Peyer's patch (tissue), 4 donors: ENCODE results near the gene IL1RL2. TPM values are rescaled to one million over a fixed set of nuclear protein-coding genes. Genes with fewer than 3 reads are reported as not detected.

Source experiments
- DNase-seq, 3 donors: peaks; one replicate each; pipeline ENCODE4 v3.0.0-alpha.2; 2017 to 2019
- H3K27ac ChIP-seq, 4 donors: fragments of 200-600 bp; sonication (generic); one replicate each; pipeline ENCODE4 v1.5.1; 2016 to 2019
- H3K27me3 ChIP-seq, 2 donors: fragments of 200-600 bp; sonication (generic); one replicate each; pipeline ENCODE4 v1.5.1; 2019
- H3K36me3 ChIP-seq, 3 donors: fragments of 200-600 bp; sonication (generic); one replicate each; pipeline ENCODE4 v1.5.1; 2016 to 2019
- H3K4me1 ChIP-seq, 4 donors: fragments of 200-600 bp; sonication (generic); one replicate each; pipeline ENCODE4 v1.5.1; 2016 to 2019
- H3K4me3 ChIP-seq, 4 donors: fragments of 200-600 bp; sonication (generic); 1 replicate in 3 of 4; 2 replicates in 1 of 4; pipeline ENCODE4 v1.5.1; 2016 to 2019; ENCODE audit warnings: mild to moderate bottlenecking in 1 of 4
- H3K9me3 ChIP-seq, 4 donors: fragments of 200-600 bp; sonication (generic); one replicate each; pipeline ENCODE4 v1.5.1; 2016 to 2019; ENCODE audit warnings: mild to moderate bottlenecking in 1 of 4
- CTCF ChIP-seq, 6 experiments: fragments of 450-650 bp in 4 of 6; fragments of 200-600 bp in 2 of 6; sonication (generic) in 1 of 6; IDR thresholded peaks; one replicate each; pipeline ENCODE4 v1.5.1; 2017 to 2019; ENCODE audit warnings: antibody characterized with exemption in 6 of 6, mild to moderate bottlenecking in 3 of 6, moderate library complexity in 1 of 6
- POLR2A ChIP-seq, 2 donors: fragments of 450-650 bp; IDR thresholded peaks; one replicate each; pipeline ENCODE4 v1.5.1; 2017; ENCODE audit warnings: antibody characterized with exemption in 2 of 2, mild to moderate bottlenecking in 2 of 2, moderate library complexity in 2 of 2
- total RNA-seq, 4 donors: library from RNA; depleted of rRNA; stranded (reverse); fragments of >200 nt; gene quantifications; one replicate each; pipeline ENCODE4 v1.1.0, GENCODE V29; 2016

The IL1RL2 gene
- total RNA-seq, 4 donors from 2014 or later, result 0.57 to 2.5 TPM; not detected in 2

DNA sequence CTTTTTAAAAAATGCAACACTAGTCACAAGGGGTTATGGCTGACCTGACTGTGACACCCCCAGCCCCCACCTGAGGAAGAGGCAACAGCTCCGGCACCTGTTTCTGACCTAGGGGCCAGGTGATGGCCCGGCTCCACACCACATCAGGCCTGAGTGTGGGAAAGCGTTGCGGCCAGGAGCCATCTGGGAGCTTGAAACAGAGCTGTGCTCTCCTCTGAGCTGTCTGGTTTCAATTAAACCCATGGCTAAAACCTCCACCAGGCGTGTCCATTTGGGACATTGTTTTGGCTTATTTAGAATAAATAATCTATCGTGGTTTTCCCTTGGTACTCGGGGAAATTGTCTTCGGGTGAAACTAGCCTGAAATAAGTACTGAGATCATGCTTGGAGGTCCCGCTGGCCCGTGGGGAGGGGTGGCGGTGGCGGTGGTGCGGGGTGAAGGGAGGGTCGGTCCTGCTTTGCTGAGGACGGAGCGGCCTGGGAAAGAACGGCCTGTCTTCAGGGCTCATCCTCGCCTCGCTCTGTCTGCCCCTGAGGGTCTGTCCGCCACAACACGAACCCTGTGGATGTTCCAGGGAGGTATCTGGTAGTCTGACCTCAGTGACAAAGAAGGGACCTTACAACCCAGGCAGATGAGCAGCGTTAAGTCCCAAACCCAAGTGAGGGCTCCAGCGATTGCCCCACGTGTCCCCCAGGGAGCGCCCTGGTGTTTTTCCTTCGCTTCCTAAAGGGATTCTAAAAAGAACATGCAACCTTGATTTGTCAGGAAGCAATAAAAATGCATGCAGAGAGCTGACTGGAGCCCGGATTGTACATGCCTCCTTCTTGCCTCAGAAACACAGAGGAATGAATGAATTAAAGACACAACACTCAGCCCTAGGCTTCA is 58.7 kb downstream of the IL1RL2 start:
- no peaks in the 10 kb centered on the region for H3K4me1 ChIP-seq
- TF ChIP-seq POLR2A (IDR thresholded peaks at IDR 0.05), result no peak
- no peak overlapping the region for H3K4me3 ChIP-seq
- no peaks in the 10 kb centered on the region for H3K36me3 ChIP-seq
- DNase-seq, result no peak
- no peak overlapping the region for H3K27ac ChIP-seq
- no peaks in the 10 kb centered on the region for H3K9me3 ChIP-seq
- H3K27me3 ChIP-seq, result no peaks in the 10 kb centered on the region

- H3K4me1 ChIP-seq, result peaks cover 0 to 6% (median 0%) of the 10 kb centered on the region in 4 donors
- DNase-seq, result no peak
- H3K27me3 ChIP-seq, result no peaks in the 10 kb centered on the region
- no peaks in the 10 kb centered on the region for H3K36me3 ChIP-seq
- no peak overlapping the region for H3K27ac ChIP-seq
- H3K4me3 ChIP-seq, result no peak overlapping the region
- H3K9me3 ChIP-seq, result no peaks in the 10 kb centered on the region
- no peak for TF ChIP-seq POLR2A (IDR thresholded peaks at IDR 0.05)
- TF ChIP-seq CTCF (IDR thresholded peaks at IDR 0.05), result no peak
These were observed 63.5 kb downstream of the IL1RL2 start for GRCh38 chr2:102250278-102250821.

DNA sequence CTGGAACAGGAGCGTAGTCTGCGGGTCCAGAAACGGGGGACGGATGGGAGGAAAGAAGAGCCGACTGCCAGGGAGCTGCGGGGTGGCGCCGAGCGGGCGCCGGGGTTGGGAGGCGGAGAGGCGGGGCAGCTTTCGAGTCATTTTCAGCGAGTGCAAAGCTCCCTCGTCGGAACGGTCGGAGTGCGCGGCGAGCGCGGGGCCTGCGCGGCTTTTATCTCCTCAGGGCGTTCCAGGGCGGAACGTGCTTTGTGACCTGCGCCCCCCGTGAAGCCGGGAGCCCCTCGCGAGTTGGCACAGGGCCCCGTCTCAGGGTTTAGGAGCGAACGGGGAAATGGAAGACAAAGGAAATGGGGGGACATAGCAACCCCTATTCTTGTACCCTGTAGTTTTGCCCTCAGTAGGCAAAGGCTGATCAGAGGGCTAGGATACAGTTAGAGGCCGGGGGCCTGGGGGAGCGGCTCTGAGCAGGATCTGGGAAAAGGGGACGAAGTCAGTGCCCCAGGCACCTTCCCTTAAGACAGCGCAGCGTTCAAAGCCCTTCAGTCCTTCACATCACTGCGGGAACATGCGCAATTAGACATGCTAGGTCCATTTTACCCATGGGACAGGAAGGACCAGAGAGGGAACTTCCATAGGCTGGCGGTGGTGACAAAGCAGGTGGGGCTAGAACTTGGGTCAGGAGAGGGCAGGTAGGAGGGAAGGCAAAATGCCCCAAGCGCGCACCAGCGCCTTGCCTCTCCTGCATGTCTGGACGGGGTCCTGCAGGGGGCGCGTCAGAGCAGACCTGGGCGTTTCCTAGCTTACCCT is 64.4 kb downstream of the IL1RL2 start:
- DNase-seq, result peak in 2 of 3 donors; percentile 71 to 72
- peak overlapping the region; percentile 32 to 60 (median 40) for H3K4me3 ChIP-seq

GRCh38 chr2:102251849-102252203 is 65.0 kb downstream of the IL1RL2 start:
- Histone ChIP-seq H3K4me1 (peaks cover 0 to 6% (median 0%) of the 10 kb centered on the region in 4 donors), H3K27me3 (no peaks in the 10 kb centered on the region), H3K36me3 (no peaks in the 10 kb centered on the region), H3K9me3 (no peaks in the 10 kb centered on the region), H3K4me3 (no peak overlapping the region), H3K27ac (no peak overlapping the region)
- no peak for DNase-seq
- TF ChIP-seq POLR2A (IDR thresholded peaks at IDR 0.05), result no peak

More for the DNA sequence above, 64.4 kb downstream of the IL1RL2 start:
- Histone ChIP-seq H3K27ac (peak overlapping the region in 2 of 4 donors; percentile 14 to 43), H3K36me3 (no peaks in the 10 kb centered on the region), H3K4me1 (peaks cover 0 to 6% (median 0%) of the 10 kb centered on the region in 4 donors), H3K9me3 (no peaks in the 10 kb centered on the region), H3K27me3 (no peaks in the 10 kb centered on the region)
- TF ChIP-seq CTCF (IDR thresholded peaks at IDR 0.05), result peak in 4 of 6 experiments; percentile 42 to 68 (median 55)
- TF ChIP-seq POLR2A (IDR thresholded peaks at IDR 0.05), result no peak

GRCh38 chr2:102252236-102252635 is 65.4 kb downstream of the IL1RL2 start:
- no peaks in the 10 kb centered on the region for H3K9me3 ChIP-seq
- no peaks in the 10 kb centered on the region for H3K36me3 ChIP-seq
- TF ChIP-seq CTCF (IDR thresholded peaks at IDR 0.05) (no peak), POLR2A (IDR thresholded peaks at IDR 0.05) (no peak)
- no peak overlapping the region for H3K4me3 ChIP-seq
- DNase-seq, result no peak
- no peaks in the 10 kb centered on the region for H3K27me3 ChIP-seq
- peaks cover 0 to 6% (median 0%) of the 10 kb centered on the region in 4 donors for H3K4me1 ChIP-seq
- no peak overlapping the region for H3K27ac ChIP-seq

DNA sequence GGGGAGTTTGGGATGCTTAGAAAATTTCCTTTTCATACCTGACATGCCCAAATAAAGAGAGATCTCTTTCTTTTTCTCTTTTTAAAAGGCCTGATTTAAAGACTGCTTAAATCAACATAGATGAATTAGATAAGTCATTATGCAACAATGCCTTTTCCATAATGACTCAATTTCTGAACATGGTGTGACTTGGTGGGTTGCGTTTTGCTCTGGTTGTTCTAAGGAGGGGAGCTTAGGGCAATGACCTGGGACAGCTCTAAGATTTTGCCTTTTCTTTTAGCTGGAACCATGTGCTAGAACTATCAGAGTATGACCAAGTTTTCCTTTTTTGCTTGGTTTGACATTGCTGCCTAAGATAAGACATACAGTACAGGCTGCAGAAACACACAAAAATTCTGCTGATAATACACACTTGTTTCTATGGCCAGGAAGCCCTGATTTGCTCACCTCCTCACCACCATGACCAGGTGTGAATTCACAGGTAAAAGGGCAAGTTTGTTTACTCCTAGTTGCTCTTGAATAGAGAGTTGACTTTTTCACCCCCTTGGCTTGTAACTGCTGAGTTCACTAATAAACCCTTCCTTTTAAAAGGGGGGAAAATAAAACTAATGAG is 66.4 kb downstream of the IL1RL2 start:
- DNase-seq, result no peak
- no peak for TF ChIP-seq POLR2A (IDR thresholded peaks at IDR 0.05)
- no peak for TF ChIP-seq CTCF (IDR thresholded peaks at IDR 0.05)
- Histone ChIP-seq H3K27me3 (no peaks in the 10 kb centered on the region), H3K4me3 (no peak overlapping the region), H3K27ac (no peak overlapping the region), H3K9me3 (no peaks in the 10 kb centered on the region), H3K4me1 (peaks cover 0 to 6% (median 0%) of the 10 kb centered on the region in 4 donors), H3K36me3 (no peaks in the 10 kb centered on the region)
